Fibroblast of lung (primary cell): ENCODE data around the gene MICAL2.

ENCODE experiments used
- EZH2 ChIP-seq: IDR thresholded peaks from 2 replicates; pipeline ENCODE4 v1.5.1; 2012; ENCODE audit warnings: low read length, control low read depth, mild to moderate bottlenecking; ENCODE audit errors: missing control alignments
- TF ChIP-seq, protein P1 (sequence below), 2 donors: IDR thresholded peaks in 1 of 2; conservative IDR thresholded peaks in 1 of 2; 1 replicate in 1 of 2; 2 replicates in 1 of 2; pipeline ENCODE4 v1.5.1; 2011 to 2012; ENCODE audit warnings: low read length in 2 of 2, control low read depth in 1 of 2, inconsistent platforms in 1 of 2, low read depth in 1 of 2, mild to moderate bottlenecking in 1 of 2

DNA sequence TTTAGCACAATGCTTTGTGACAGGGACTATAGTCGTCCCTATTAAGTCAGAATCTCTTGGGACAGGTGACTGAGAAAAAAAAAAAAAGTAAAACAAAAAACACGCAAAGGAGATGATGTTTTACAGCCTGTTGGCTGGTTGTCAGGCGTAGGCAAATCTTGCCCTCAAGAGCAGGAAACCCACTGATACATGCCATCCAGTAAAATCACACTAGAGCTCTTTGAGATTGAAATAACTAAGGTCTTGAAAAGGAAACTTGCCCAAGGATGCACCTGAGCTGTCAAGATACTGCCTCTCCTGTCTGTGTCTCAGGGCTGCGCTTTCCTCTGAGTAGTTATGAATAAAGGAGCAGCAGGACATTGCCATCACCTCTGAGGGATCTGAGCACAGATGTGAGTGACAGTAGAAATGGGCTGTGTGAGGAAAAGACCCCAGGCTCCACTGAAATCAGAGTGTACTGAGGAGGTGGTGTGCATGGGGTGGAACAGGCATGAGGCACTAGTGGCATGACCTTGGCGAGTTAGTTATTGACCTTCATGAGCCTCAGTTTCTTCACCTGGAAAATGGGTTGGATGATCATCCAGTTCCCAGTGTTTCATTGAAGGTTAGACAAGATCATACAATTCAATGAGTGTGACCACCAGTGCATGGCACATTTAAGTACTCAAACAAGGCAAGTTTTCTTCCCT, 23.3 kb downstream of the MICAL2 start:
- TF ChIP-seq, protein P1, sequence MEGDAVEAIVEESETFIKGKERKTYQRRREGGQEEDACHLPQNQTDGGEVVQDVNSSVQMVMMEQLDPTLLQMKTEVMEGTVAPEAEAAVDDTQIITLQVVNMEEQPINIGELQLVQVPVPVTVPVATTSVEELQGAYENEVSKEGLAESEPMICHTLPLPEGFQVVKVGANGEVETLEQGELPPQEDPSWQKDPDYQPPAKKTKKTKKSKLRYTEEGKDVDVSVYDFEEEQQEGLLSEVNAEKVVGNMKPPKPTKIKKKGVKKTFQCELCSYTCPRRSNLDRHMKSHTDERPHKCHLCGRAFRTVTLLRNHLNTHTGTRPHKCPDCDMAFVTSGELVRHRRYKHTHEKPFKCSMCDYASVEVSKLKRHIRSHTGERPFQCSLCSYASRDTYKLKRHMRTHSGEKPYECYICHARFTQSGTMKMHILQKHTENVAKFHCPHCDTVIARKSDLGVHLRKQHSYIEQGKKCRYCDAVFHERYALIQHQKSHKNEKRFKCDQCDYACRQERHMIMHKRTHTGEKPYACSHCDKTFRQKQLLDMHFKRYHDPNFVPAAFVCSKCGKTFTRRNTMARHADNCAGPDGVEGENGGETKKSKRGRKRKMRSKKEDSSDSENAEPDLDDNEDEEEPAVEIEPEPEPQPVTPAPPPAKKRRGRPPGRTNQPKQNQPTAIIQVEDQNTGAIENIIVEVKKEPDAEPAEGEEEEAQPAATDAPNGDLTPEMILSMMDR (conservative IDR thresholded peaks at IDR 0.05 in 1 of 2, IDR thresholded peaks at IDR 0.05 in 1 of 2; ENCODE audit: low read depth in 1 of 2, low read length in 2 of 2) = no peak
- no peak for TF ChIP-seq EZH2
